Suprapubic skin (tissue), 4 donors: Measurements from ENCODE around the gene PKN2.

Experiments
- EP300 ChIP-seq: sonication (generic); formaldehyde crosslinking; IDR thresholded peaks from one replicate; pipeline ENCODE4 v1.6.1; 2017; ENCODE audit warnings: antibody characterized with exemption
- POLR2A ChIP-seq, 2 donors: fragments of 450-650 bp; IDR thresholded peaks; one replicate each; pipeline ENCODE4 v1.6.1; 2017; ENCODE audit warnings: antibody characterized with exemption in 2 of 2, mild to moderate bottlenecking in 2 of 2, moderate library complexity in 2 of 2
- POLR2AphosphoS5 ChIP-seq, 3 donors: sonication (generic); formaldehyde crosslinking; IDR thresholded peaks; one replicate each; pipeline ENCODE4 v1.6.1; 2017; ENCODE audit warnings: antibody characterized with exemption in 3 of 3
- TF ChIP-seq, protein P1 (sequence below), 2 donors: fragments of 200-600 bp in 1 of 2; fragments of 450-650 bp in 1 of 2; sonication (generic) in 1 of 2; IDR thresholded peaks; one replicate each; pipeline ENCODE4 v1.5.1; 2016 to 2019; ENCODE audit warnings: antibody characterized with exemption in 2 of 2, mild to moderate bottlenecking in 1 of 2, moderate library complexity in 1 of 2

GRCh38 chr1:88680471-88680870 lies 3.6 kb upstream of the PKN2 start:
- TF ChIP-seq POLR2A (IDR thresholded peaks at IDR 0.05) (no peak), EP300 (no peak), POLR2AphosphoS5 (IDR thresholded peaks at IDR 0.05) (no peak)
- TF ChIP-seq, protein P1, sequence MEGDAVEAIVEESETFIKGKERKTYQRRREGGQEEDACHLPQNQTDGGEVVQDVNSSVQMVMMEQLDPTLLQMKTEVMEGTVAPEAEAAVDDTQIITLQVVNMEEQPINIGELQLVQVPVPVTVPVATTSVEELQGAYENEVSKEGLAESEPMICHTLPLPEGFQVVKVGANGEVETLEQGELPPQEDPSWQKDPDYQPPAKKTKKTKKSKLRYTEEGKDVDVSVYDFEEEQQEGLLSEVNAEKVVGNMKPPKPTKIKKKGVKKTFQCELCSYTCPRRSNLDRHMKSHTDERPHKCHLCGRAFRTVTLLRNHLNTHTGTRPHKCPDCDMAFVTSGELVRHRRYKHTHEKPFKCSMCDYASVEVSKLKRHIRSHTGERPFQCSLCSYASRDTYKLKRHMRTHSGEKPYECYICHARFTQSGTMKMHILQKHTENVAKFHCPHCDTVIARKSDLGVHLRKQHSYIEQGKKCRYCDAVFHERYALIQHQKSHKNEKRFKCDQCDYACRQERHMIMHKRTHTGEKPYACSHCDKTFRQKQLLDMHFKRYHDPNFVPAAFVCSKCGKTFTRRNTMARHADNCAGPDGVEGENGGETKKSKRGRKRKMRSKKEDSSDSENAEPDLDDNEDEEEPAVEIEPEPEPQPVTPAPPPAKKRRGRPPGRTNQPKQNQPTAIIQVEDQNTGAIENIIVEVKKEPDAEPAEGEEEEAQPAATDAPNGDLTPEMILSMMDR (IDR thresholded peaks at IDR 0.05) = no peak
